ENCODE results near the gene KIF7.

GRCh38 chr15:89693696-89694095, 38.4 kb upstream of the KIF7 start:
- TF ChIP-seq CTCF (IDR thresholded peaks at IDR 0.05) (no peak), EP300 (IDR thresholded peaks at IDR 0.05; ENCODE audit: borderline replicate concordance in 1 of 2, low read depth in 1 of 2, low read length in 1 of 2) (no peak), RXRA (IDR thresholded peaks at IDR 0.05; ENCODE audit: borderline replicate concordance, low read depth) (no peak), PBX3 (IDR thresholded peaks at IDR 0.05) (no peak), GABPA (IDR thresholded peaks at IDR 0.05; ENCODE audit: low read depth) (no peak), RAD21 (IDR thresholded peaks at IDR 0.05; ENCODE audit: low read length) (no peak), POLR2AphosphoS5 (IDR thresholded peaks at IDR 0.05; ENCODE audit: low read depth, low read length) (no peak), JUND (IDR thresholded peaks at IDR 0.05) (no peak), TCF12 (IDR thresholded peaks at IDR 0.05) (no peak), MXI1 (IDR thresholded peaks at IDR 0.05; ENCODE audit: low read depth, low read length) (no peak), FOSL2 (IDR thresholded peaks at IDR 0.05; ENCODE audit: borderline replicate concordance, low read depth) (no peak)

Data from SK-N-SH (cell line).